DOHH2 (cell line): Measurements from ENCODE around the gene SPATA18.

Source experiments
- EZH2phosphoT487 ChIP-seq: fragments of 200-600 bp; sonication (generic); IDR thresholded peaks from 2 replicates; pipeline ENCODE4 v1.6.1; 2017; ENCODE audit warnings: borderline replicate concordance, mild to moderate bottlenecking, antibody characterized with exemption, low read length, moderate library complexity, mixed read lengths
- TF ChIP-seq, protein P1 (sequence below): fragments of 200-600 bp; sonication (generic); IDR thresholded peaks from one replicate; pipeline ENCODE4 v1.5.1; 2014; ENCODE audit warnings: antibody characterized with exemption, mild to moderate bottlenecking, low read depth, low read length; ENCODE audit not compliant: poor library complexity, severe bottlenecking

GRCh38 chr4:52111995-52112394, 60.9 kb downstream of the SPATA18 start:
- TF ChIP-seq, protein P1, sequence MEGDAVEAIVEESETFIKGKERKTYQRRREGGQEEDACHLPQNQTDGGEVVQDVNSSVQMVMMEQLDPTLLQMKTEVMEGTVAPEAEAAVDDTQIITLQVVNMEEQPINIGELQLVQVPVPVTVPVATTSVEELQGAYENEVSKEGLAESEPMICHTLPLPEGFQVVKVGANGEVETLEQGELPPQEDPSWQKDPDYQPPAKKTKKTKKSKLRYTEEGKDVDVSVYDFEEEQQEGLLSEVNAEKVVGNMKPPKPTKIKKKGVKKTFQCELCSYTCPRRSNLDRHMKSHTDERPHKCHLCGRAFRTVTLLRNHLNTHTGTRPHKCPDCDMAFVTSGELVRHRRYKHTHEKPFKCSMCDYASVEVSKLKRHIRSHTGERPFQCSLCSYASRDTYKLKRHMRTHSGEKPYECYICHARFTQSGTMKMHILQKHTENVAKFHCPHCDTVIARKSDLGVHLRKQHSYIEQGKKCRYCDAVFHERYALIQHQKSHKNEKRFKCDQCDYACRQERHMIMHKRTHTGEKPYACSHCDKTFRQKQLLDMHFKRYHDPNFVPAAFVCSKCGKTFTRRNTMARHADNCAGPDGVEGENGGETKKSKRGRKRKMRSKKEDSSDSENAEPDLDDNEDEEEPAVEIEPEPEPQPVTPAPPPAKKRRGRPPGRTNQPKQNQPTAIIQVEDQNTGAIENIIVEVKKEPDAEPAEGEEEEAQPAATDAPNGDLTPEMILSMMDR, result no peak
- no peak for TF ChIP-seq EZH2phosphoT487
